NK-92 (cell line): Measurements from ENCODE around the gene DDR2.

Experiments used
- DNase-seq: peaks from one replicate; lab custom pipeline; 2025; ENCODE audit not compliant: unreplicated experiment; lab: John Stamatoyannopoulos, UW

The DDR2 gene

DNA sequence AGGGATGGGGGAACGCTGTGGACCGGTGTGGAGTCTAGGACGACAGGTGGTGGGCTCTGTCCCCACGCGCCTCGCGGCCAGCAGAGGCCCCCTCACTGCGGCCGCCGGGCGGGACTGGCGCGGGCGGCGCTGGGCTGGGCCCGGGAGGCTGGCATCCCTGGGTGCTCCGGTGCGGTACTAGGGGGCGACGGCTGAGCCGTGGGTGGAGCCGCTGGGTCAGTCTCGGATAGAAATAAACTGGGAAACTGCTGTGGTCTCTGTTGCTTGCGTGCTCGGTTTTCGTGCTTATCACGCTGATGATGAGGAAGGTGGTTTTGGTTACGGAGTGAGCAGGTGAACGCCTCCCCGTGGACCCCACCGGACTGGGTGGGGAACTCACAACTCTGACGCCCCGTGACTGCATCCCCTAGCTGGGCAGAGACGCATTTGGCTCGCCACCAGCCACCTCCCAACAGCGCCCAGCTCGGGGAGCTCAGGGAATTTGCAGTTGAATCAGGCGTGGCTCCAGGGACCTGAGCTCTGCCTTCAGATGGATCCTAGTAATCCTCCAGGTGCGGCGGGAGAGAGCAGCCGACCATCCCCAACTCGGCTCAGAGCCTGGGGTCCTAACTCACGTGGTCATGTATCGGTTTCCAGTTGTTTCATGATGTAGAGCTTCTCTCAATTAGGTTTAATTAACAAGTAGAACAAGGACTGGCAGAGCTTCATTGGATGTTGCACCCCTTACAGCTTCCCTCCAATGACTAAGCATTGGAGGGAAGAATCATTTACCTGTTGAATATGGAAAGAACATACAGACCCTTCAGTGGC, 190.3 kb downstream of the DDR2 start:
- DNase-seq, result no peak

DNA sequence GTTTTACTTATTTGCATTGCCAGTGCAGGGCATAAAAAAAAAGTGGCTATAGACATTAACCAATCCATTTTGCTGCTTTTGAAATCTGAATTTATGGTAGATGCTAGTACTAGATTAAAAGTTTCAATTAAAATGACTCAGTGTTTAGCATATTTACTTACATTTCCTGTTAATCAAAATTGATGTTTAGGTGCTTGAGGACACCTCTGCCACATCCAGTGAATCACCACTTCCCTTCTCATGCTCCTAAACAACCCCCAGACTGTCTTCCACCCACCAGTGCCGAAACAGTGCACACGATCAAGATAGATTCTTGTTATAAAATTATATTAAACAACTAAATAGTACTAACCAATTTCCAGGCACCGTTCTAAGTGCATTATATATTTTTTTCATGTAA, 191.0 kb downstream of the DDR2 start:
- no peak for DNase-seq

GRCh38 chr1:162823771-162824525, 191.7 kb downstream of the DDR2 start:
- DNase-seq, result no peak

DNA sequence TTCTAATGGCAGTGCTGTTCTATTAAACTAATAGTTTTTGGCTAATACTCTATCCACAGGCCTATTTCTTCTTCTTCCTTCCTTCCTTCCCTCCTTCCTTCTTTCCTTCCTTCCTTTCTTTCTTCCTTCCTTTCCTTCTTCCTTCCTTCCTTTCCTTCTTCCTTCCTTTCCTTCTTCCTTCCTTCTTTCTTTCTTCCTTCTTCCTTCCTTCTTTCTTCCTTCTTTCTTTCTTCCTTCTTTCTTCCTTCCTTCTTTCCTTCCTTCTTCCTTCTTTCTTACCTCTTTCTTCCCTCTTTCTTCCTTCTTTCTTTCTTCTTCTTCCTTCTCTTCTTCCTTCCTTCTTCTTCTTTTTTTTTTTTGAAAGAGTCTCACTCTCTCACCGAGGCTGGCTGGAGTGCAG, 197.0 kb downstream of the DDR2 start:
- no peak for DNase-seq

- DNase-seq, result no peak
Observed at GRCh38 chr1:162832470-162832869, 200.2 kb downstream of the DDR2 start.

GRCh38 chr1:162835157-162835899, 203.1 kb downstream of the DDR2 start:
- DNase-seq, result no peak
